Breast epithelium (tissue), 3 donors: ENCODE data around the gene PLXND1.

Experiments used
- POLR2A ChIP-seq: fragments of 450-650 bp; IDR thresholded peaks from one replicate; pipeline ENCODE4 v1.6.1; 2016; ENCODE audit warnings: antibody characterized with exemption, mild to moderate bottlenecking, moderate library complexity
- POLR2AphosphoS5 ChIP-seq, 3 donors: sonication (generic); formaldehyde crosslinking; IDR thresholded peaks; one replicate each; pipeline ENCODE4 v1.6.1; 2017; ENCODE audit warnings: antibody characterized with exemption in 3 of 3
- TF ChIP-seq, protein P1 (sequence below), 3 donors: fragments of 450-650 bp; IDR thresholded peaks; one replicate each; pipeline ENCODE4 v1.5.1; 2016 to 2017; ENCODE audit warnings: antibody characterized with exemption in 3 of 3, mild to moderate bottlenecking in 3 of 3, moderate library complexity in 3 of 3

DNA sequence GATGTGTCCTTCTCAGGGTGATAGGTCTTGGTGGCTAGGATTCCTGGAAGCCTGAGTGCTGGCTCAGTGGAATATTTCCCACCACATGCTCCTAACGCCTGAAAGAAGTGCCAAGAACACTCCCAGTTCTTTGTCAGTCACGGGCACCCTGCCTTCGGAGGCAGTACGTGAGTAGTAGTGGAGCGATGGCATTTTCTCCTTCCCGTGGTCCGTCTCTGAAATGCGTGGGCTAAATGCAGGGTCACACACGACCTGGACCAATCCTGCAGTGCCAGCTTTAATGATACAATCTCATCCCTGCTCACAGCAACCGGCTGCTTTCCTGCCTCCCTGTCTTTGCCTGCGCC lies 49.0 kb downstream of the PLXND1 start:
- TF ChIP-seq, protein P1, sequence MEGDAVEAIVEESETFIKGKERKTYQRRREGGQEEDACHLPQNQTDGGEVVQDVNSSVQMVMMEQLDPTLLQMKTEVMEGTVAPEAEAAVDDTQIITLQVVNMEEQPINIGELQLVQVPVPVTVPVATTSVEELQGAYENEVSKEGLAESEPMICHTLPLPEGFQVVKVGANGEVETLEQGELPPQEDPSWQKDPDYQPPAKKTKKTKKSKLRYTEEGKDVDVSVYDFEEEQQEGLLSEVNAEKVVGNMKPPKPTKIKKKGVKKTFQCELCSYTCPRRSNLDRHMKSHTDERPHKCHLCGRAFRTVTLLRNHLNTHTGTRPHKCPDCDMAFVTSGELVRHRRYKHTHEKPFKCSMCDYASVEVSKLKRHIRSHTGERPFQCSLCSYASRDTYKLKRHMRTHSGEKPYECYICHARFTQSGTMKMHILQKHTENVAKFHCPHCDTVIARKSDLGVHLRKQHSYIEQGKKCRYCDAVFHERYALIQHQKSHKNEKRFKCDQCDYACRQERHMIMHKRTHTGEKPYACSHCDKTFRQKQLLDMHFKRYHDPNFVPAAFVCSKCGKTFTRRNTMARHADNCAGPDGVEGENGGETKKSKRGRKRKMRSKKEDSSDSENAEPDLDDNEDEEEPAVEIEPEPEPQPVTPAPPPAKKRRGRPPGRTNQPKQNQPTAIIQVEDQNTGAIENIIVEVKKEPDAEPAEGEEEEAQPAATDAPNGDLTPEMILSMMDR (IDR thresholded peaks at IDR 0.05): no peak
- TF ChIP-seq POLR2AphosphoS5 (IDR thresholded peaks at IDR 0.05) (peak in 1 of 3 donors; percentile 20), POLR2A (no peak)
